Activated CD4-positive, CD25-positive, alpha-beta regulatory T cell treated with anti-CD3 and anti-CD28 coated beads, Interleukin-2, amount 50 U/mL, for 16 hours (primary cell): ENCODE data around the gene SPON2.

Experiments used
- DNase-seq: peaks from one replicate; pipeline ENCODE4 v3.0.0-alpha.2; 2020; ENCODE audit warnings: low read depth, low spot score

SPON2 gene

GRCh38 chr4:1208970-1209704 lies 36.8 kb upstream of the SPON2 start:
- no peak for DNase-seq

DNA sequence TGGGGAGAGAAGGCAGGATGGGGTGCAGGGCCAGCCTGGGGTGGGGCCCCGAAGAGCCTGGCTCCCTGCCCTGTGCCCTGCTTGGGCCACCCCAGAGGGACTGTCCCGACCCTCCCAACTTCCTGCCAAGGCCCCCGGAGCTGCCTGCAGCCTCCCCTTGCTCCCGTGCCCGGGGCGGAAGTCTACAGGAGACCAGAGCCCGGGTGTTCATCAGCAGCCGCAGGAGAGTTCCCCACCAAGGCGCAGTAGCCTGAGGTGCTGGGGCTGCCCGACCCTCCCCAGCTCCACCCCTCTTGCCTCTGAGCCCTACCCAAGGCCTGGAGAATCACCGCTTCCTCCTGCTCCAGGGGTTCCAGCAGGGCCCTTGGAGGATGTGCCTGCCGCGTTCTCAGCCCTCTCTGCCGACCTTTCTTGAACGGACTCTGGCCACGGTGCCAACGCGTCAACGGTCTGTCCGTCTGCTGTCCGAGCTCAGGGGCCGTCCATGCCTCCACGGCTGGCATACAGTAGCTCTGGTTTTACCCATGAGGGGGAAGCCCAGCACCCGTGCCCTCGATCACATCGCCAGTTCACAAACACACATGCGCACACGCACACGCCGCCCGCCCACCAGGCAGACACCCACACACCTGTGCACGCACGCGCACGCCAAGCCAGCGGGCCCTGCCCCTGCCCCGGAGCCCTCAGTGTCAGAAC lies 36.0 kb upstream of the SPON2 start:
- DNase-seq: no peak

GRCh38 chr4:1207603-1208265 lies 35.4 kb upstream of the SPON2 start:
- DNase-seq: no peak

DNA sequence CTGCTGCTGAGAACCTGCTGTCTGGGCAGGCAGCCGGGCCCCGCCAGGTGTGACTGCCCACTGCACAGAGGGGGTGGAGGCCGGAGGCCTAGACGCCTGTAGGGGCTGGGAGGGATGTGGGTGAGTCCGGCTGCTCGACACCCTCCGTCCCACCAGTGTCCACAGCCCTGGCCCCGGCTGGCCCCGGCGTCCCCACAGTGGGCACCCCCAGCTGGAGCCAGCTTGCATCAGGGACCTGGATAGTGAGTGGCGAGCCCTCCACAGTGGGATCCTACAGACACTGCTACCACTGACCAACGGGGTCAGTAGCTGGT lies 34.7 kb upstream of the SPON2 start:
- DNase-seq: no peak

DNA sequence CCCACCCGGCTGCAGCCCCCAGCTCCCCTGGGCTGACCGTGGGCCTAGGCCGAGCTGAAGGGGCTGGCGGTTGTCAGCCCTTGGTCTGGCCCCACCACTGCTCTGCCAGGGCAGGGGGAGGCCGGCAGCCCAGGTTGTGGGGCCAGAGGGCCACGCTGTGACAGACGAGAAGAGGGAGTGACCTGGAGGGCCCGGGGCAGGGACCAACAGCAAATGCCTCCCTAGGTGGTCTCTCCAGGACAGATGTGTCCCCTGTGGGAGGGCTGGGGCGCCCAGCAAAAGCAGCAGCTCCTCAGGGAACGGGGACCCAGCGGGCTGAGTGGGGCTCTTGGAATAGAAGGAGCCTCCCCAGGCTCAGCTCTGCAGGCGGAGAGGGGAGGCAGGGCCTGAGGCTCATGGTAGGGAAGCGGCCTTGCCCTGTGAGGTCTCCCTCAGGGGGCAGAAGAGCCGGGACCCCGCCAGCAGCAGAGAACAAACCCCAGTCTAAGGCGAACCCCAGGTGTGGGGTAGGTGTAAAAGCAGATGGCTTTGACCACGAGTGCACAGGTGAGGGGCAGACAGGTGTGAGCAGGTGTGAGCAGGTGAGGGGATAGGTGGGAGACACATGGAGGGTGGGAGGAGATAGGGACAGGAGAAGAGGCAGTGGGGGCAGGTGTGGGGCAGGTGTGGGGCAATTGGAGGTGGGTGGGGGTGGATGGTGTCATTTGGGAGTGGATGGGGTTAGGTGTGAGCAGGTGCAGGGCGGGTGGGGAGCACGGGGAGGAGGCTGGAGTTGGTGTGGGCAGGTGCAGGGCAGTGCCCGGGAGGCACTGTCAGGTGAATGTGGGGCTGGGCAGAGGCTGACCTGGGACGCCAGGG lies 34.1 kb upstream of the SPON2 start:
- no peak for DNase-seq

DNA sequence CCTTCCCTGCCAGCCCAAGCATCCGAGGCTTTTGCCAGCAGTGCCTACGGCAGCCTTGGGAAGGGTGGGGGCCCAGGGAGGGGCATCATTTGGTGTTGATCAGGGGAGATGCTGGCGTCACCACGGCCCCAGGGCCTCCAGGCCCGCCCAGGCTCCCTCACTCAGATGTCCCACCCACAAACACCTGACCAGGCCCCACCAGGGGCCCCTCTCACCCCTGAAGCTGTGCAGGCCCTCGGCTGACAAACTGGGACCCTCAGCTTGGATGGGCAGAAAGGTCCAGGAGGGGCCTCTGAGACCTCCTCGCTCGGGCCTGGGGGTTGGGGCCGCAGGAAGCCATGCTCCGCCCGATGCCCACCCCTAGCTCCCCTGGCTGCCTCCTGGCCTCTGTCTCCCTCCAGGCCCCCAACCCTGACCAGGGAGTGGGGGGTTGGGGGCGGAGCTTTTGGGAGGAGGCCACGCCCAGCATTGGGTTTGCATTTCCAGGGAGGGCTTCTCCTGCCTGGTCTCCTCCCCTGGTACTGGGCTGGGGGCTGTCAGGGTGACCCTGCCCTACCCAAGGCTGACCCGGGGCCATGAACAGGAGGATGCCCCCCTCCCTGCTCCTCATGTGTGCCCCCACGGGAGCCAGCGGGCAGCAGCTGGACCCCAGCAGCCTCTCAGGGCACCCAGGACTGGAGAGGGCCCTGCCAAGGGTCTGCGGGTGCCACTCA lies 33.4 kb upstream of the SPON2 start:
- DNase-seq: no peak

- no peak for DNase-seq
Measured at GRCh38 chr4:1204828-1205585, 32.6 kb upstream of the SPON2 start.

DNA sequence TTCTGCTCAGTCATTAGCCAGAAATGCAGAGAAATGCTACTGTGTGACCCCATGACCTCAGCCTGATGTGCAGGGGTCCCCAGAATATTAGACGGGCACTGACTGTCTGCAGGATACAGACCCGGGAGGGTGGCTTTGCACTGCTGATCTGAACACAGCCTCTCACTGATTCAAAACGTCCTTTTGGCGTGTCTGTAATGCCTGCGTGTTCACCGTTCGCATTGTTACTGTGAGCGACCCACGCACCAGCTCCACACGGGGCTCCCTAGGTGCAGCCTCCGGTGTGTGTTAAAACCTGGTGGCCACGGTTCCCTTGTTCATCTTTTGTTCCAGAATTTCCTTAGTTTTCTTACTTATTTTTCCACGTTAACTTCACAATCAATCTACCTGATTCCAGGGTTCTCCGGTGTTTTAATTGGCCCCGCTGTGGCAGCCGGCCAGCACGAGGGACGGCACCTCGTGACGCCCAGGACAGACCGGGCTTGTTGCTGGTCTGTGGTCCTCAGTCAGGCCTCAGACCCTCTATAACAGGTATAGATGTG lies 32.0 kb upstream of the SPON2 start:
- no peak for DNase-seq

DNA sequence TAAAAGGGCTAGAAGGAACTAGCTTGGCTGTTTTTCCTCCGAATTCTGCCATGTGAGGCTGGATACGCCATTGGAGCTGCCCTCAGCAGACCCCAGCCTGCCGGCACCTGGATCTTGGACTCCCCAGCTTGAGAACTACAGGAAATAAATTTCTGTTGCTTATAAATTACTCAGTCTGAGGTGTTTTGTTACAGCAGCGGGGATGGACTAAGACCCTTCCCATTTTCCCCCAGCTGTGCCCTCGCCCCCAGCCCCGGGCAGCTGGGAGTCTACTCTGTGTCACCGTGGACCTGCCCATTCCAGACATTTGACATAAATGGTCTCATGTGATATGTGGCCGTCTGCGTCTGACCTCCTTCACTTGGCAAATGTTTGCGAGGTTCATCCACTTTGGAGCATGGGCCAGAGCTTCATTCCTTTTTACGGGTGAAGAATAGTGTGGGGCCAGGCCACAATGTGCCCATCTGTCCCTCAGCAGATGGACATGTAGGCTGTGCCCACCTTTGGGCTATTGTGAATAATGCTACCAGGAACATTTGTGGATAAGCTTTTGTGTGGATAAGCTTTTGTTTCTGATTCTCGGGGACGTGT lies 30.7 kb upstream of the SPON2 start:
- no peak for DNase-seq

DNA sequence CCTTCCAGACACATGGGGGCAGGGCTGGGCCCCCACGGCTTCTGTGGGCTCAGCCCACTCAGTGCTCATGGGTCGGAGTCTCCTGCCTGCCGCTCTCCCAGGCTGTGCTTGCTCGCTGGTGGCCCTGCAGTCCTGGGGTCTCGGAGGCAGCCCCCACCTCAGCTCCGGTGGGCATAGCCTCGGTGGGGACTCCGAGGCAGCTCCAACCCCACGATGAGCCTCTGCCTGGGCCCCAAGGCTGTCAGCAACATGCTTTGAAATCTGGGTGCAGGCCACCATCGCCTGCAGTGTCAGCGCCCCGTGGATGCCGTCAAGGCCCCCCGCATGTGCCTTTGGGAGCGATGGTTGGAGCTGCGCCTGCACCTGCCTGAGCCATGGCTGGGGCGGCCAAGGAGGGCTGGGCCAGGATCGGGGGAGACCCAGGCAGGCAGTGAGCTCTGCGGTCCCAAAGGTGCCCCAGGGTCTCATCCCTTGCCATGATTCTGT lies 30.2 kb upstream of the SPON2 start:
- DNase-seq: no peak

GRCh38 chr4:1201851-1202525 lies 29.6 kb upstream of the SPON2 start:
- peak; percentile 61 for DNase-seq

DNA sequence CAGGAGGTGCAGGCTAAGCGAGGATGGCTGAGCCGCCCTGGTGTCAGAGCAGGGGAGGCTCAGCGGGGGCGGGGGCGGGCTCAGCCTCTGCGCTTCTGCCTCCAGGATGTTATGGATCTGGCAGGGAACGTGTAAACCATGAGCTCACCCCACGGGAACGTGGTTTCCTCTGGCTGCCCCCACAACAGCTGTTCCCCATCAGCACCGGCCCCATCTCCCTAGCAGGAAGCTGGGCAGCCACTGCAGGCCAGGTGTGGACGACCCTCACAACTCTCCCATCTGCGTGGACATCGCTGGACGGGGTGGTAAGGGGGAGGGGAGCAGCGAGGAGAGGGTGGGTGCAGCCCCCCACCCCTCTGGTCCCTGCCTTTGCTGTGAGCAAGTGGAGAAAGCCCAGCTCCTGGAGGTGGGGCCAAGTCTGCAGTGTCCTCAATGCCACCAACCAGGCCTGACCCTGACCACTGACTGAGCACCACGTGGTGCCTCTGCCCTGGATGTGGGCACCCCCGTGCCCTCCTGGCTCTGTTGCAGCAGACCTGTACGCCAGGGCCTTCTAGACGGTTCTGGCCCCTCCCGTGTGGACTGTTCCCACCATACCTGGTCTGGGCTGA lies 28.1 kb upstream of the SPON2 start:
- no peak for DNase-seq

DNA sequence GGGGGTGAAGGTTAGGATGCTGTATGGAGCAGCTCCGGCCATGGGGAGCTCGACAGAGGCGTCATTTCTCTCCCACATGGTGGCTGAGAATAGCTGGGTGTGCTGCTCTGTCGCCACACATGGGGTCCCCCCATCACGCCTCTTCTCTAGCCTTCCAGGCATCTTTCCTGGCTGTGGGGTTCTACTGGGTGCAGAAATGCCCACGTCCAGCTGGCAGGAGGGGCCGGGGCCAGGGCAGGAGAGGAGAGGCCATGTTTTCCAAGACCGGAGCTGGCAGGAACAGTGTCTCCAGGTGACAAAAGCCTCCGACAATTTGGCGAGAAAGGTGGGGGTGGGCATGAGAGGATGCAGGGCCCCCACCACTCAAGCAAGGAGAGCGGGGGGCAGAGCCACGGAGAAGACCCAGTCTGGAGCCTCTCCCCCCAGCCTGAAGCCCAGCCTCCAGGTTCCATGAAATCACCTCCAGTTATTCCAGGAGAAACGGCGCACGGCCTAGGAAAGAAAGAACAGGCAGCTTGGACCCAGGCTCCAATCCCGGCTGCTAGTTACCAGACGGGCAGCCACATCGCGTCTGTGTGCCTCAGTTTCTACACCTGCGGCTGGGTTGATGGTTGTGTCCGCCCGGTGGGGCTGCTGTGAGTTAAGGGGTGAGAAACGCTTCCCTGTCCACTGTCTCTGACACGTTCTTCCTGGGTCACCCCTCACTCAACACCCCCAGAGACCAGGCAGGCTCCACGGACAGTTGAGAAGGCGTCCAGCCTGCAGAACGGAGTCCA lies 27.4 kb upstream of the SPON2 start:
- DNase-seq: no peak

DNA sequence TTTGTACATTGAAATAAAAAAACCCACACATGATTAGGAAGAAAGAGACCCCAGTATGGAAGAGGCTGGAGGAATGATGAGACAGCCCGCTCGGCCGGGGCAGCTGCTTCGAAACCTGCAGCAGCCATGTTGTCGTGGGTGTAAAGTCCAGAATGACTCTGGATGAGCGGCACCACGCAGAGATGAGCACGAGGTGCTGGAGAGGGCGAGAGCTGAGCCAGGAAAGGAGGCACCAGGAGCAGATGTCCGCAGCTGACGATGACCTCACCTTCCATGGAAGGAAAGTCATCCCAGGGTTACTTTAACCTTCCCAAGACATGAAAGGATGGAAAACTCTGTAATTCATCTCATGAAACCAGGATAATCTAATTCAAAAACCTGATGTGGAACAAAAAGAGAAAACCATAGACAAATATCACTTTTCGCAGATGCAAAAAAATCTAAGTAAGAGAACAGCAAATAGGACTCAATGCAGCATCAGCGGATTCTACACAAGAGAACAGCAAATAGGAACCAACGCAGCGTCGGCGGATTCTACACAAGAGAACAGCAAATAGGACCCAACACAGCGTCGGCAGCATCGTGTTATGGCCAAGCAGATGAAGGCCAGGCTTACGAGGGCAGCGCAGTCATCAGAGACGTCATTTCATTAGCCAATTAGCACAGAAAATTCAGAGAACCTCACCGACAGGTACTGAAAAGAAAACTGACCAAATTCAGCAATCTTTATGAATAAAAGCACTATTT lies 25.9 kb upstream of the SPON2 start:
- DNase-seq: no peak

- DNase-seq: no peak
Measured at GRCh38 chr4:1196421-1197183, 24.2 kb upstream of the SPON2 start.

DNA sequence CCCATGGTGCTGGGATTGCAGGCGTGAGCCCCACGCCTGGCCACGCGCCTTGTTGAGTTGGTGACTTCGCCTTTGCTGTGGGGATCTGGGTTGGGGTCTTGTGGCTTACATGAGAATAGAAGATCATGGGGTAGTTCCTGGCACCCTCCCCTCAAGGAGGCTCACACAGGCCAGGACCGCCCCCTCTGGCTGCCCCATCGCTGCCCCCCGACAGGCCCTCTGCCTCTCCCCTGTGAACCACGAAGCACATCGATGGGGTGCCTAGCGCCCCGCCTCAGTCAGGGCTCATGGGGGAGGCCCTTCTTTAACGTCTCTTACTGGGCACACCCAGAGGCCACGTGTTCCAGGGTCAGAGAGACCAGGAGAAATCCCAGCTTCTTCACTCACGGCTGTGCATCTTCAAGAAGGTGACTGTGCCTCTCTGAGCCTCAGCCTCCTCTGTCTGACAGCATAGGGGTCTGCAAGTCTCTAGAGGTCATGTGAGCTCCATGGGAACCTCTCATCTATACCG lies 23.6 kb upstream of the SPON2 start:
- DNase-seq: no peak
